Mesenchymal stem cell (in vitro differentiated cells and primary cell): ENCODE data around the gene DAD1.
"Not testable (repeated sequence)": the region's sequence is repeated elsewhere in the genome, so short reads cannot be mapped to it uniquely, and the experiment has no call there.

Source experiments
- DNase-seq: peaks from one replicate; pipeline ENCODE4 v3.0.0-alpha.2; 2013
- H2AFZ ChIP-seq: one replicate; pipeline ENCODE4 v1.6.1; 2013; ENCODE audit warnings: low read depth, mild to moderate bottlenecking, control low read depth, inconsistent platforms, low read length, moderate library complexity
- H2AK5ac ChIP-seq: 2 replicates; pipeline ENCODE4 v1.6.1; 2013; ENCODE audit warnings: low read length, moderate library complexity, mild to moderate bottlenecking, inconsistent platforms; ENCODE audit not compliant: severe bottlenecking
- H2BK120ac ChIP-seq: one replicate; pipeline ENCODE4 v1.6.1; 2013; ENCODE audit warnings: low read depth, mild to moderate bottlenecking, inconsistent platforms, low read length, moderate library complexity
- H2BK12ac ChIP-seq, 2 experiments: one replicate each; pipeline ENCODE4 v1.6.1; 2013; ENCODE audit warnings: inconsistent platforms in 2 of 2, low read length in 2 of 2, mild to moderate bottlenecking in 2 of 2, moderate library complexity in 2 of 2, control low read depth in 1 of 2
- H2BK15ac ChIP-seq: one replicate; pipeline ENCODE4 v1.6.1; 2013; ENCODE audit warnings: mild to moderate bottlenecking, low read depth, inconsistent platforms; ENCODE audit not compliant: poor library complexity, severe bottlenecking
- H2BK5ac ChIP-seq: 2 replicates; pipeline ENCODE4 v1.6.1; 2013; ENCODE audit warnings: low read depth, mild to moderate bottlenecking, low read length, control low read depth, inconsistent platforms; ENCODE audit not compliant: poor library complexity, severe bottlenecking
- H3K14ac ChIP-seq, 2 experiments: one replicate each; pipeline ENCODE4 v1.6.1; 2013; ENCODE audit warnings: inconsistent platforms in 2 of 2, low read length in 2 of 2, control low read depth in 1 of 2, mild to moderate bottlenecking in 1 of 2, moderate library complexity in 1 of 2
- H3K18ac ChIP-seq, 2 experiments: one replicate each; pipeline ENCODE4 v1.6.1; 2013; ENCODE audit warnings: inconsistent platforms in 2 of 2, low read length in 2 of 2, control low read depth in 1 of 2, low read depth in 1 of 2, mild to moderate bottlenecking in 1 of 2
- H3K23ac ChIP-seq, 2 experiments: one replicate each; pipeline ENCODE4 v1.6.1; 2013; ENCODE audit warnings: inconsistent platforms in 2 of 2, low read length in 2 of 2, mild to moderate bottlenecking in 2 of 2, moderate library complexity in 2 of 2, control low read depth in 1 of 2
- H3K27ac ChIP-seq: 2 replicates; pipeline ENCODE4 v1.5.1; 2013; ENCODE audit warnings: mild to moderate bottlenecking, moderate library complexity, low read length, control low read depth, inconsistent platforms; ENCODE audit not compliant: poor library complexity, severe bottlenecking
- H3K27me3 ChIP-seq, 2 experiments: 2 replicates each; pipeline versions ENCODE4 v1.6.1 to v1.7.0; 2013; ENCODE audit warnings: low read length in 2 of 2, mild to moderate bottlenecking in 2 of 2, moderate library complexity in 2 of 2, control low read depth in 1 of 2, inconsistent platforms in 1 of 2; ENCODE audit not compliant: control insufficient read depth in 1 of 2, insufficient read depth in 1 of 2
- H3K36me3 ChIP-seq, 2 experiments: 2 replicates each; pipeline versions ENCODE4 v1.6.1 to v1.7.0; 2013; ENCODE audit warnings: low read length in 2 of 2, control low read depth in 1 of 2, inconsistent platforms in 1 of 2, low read depth in 1 of 2, mild to moderate bottlenecking in 1 of 2; ENCODE audit not compliant: insufficient read depth in 2 of 2, control insufficient read depth in 1 of 2
- H3K4ac ChIP-seq, 2 experiments: one replicate each; pipeline ENCODE4 v1.6.1; 2013; ENCODE audit warnings: inconsistent platforms in 2 of 2, low read length in 2 of 2, mild to moderate bottlenecking in 2 of 2, moderate library complexity in 2 of 2, control low read depth in 1 of 2, low read depth in 1 of 2
- H3K4me1 ChIP-seq: 2 replicates; pipeline ENCODE4 v1.6.1; 2013; ENCODE audit warnings: low read depth, low read length, control low read depth; ENCODE audit not compliant: control insufficient read depth, insufficient read depth
- H3K4me2 ChIP-seq: 2 replicates; pipeline ENCODE4 v1.6.1; 2013; ENCODE audit warnings: low read length, mild to moderate bottlenecking, inconsistent platforms; ENCODE audit not compliant: poor library complexity, severe bottlenecking
- H3K4me3 ChIP-seq, 2 experiments: 2 replicates each; pipeline versions ENCODE4 v1.5.1 to v1.7.0; 2013; ENCODE audit warnings: low read length in 2 of 2, mild to moderate bottlenecking in 2 of 2, control low read depth in 1 of 2, low read depth in 1 of 2; ENCODE audit not compliant: insufficient read depth in 1 of 2
- H3K79me1 ChIP-seq: replicated peaks from 2 replicates; pipeline ENCODE4 v1.6.1; 2013; ENCODE audit warnings: mild to moderate bottlenecking, control low read depth, low read length, inconsistent platforms; ENCODE audit not compliant: poor library complexity, severe bottlenecking
- H3K9ac ChIP-seq: 2 replicates; pipeline ENCODE4 v1.7.0; 2013; ENCODE audit warnings: mild to moderate bottlenecking, low read length, moderate library complexity
- H3K9me3 ChIP-seq: 2 replicates; pipeline ENCODE4 v1.7.0; 2013; ENCODE audit warnings: mild to moderate bottlenecking, low read length; ENCODE audit not compliant: control insufficient read depth
- H4K8ac ChIP-seq: one replicate; pipeline ENCODE4 v1.6.1; 2013; ENCODE audit warnings: inconsistent platforms, mild to moderate bottlenecking, low read length, moderate library complexity
- H4K91ac ChIP-seq: one replicate; pipeline ENCODE4 v1.6.1; 2013; ENCODE audit warnings: mild to moderate bottlenecking, low read length, inconsistent platforms
- WGBS: methylation state at CpG from one replicate; pipeline ENCODE4 v1.1.7; 2013; ENCODE audit warnings: mixed read lengths; 5-methylcytosine and 5-hydroxymethylcytosine counted together

Gene DAD1

GRCh38 chr14:22544406-22544805 lies 44.6 kb downstream of the DAD1 start:
- no peak overlapping the region for H2BK120ac ChIP-seq
- no peak overlapping the region for H3K4me3 ChIP-seq
- no peak overlapping the region for H2AK5ac ChIP-seq
- peaks cover 20% of the 10 kb centered on the region for H3K4me1 ChIP-seq
- H3K79me1 ChIP-seq: no peaks in the 10 kb centered on the region
- H2BK12ac ChIP-seq: no peak overlapping the region
- H3K14ac ChIP-seq: no peak overlapping the region
- H3K9me3 ChIP-seq: no peaks in the 10 kb centered on the region
- DNase-seq: no peak
- H2BK15ac ChIP-seq: no peak overlapping the region
- no peak overlapping the region for H3K4ac ChIP-seq
- H4K8ac ChIP-seq: no peak overlapping the region
- no peak overlapping the region for H2AFZ ChIP-seq
- no peaks in the 10 kb centered on the region for H3K27me3 ChIP-seq
- no peak overlapping the region for H3K27ac ChIP-seq
- no peak overlapping the region for H3K18ac ChIP-seq
- WGBS: 100% methylated on average over 2 of the region's 2 CpGs
- H3K9ac ChIP-seq: no peak overlapping the region
- no peak overlapping the region for H3K4me2 ChIP-seq
- no peaks in the 10 kb centered on the region for H3K36me3 ChIP-seq
- H3K23ac ChIP-seq: no peak overlapping the region
- no peak overlapping the region for H4K91ac ChIP-seq
- H2BK5ac ChIP-seq: no peak overlapping the region

- DNase-seq, H3K18ac ChIP-seq, H4K91ac ChIP-seq, H2BK120ac ChIP-seq, H2AFZ ChIP-seq, H3K4me2 ChIP-seq, H2BK5ac ChIP-seq, H3K9ac ChIP-seq, H3K23ac ChIP-seq, H2BK15ac ChIP-seq, H3K4me3 ChIP-seq, H4K8ac ChIP-seq, H2AK5ac ChIP-seq, H3K79me1 ChIP-seq, H3K4ac ChIP-seq, H3K14ac ChIP-seq, H3K27ac ChIP-seq, H3K36me3 ChIP-seq, H3K9me3 ChIP-seq, H3K27me3 ChIP-seq: not testable (repeated sequence)
- H3K4me1 ChIP-seq: peaks cover 20% of the 10 kb centered on the region
- peak overlapping the region in 1 of 2 experiments; percentile 15 for H2BK12ac ChIP-seq
- WGBS: 93% methylated on average over 12 of the region's 13 CpGs
Observed at GRCh38 chr14:22543570-22544357, 45.3 kb downstream of the DAD1 start.

GRCh38 chr14:22542360-22542759 lies 46.7 kb downstream of the DAD1 start:
- 64% methylated on average over 1 of the region's 2 CpGs for WGBS
- Histone ChIP-seq H3K14ac (no peak overlapping the region), H3K9ac (no peak overlapping the region), H3K27me3 (no peaks in the 10 kb centered on the region), H2BK12ac (no peak overlapping the region), H4K8ac (no peak overlapping the region), H4K91ac (no peak overlapping the region), H3K27ac (no peak overlapping the region), H3K4me3 (no peak overlapping the region), H3K4me2 (no peak overlapping the region), H3K18ac (no peak overlapping the region), H2BK120ac (no peak overlapping the region), H3K23ac (no peak overlapping the region), H3K9me3 (no peaks in the 10 kb centered on the region), H2AK5ac (no peak overlapping the region), H2BK5ac (no peak overlapping the region), H3K79me1 (no peaks in the 10 kb centered on the region), H2BK15ac (no peak overlapping the region), H3K36me3 (no peaks in the 10 kb centered on the region), H2AFZ (no peak overlapping the region), H3K4me1 (peaks cover 14% of the 10 kb centered on the region), H3K4ac (no peak overlapping the region)
- DNase-seq: no peak

- Histone ChIP-seq H3K4me1 (peaks cover 12% of the 10 kb centered on the region), H2AFZ (no peak overlapping the region), H3K4me2 (no peak overlapping the region), H3K9me3 (no peaks in the 10 kb centered on the region), H3K27me3 (no peaks in the 10 kb centered on the region), H2BK12ac (no peak overlapping the region), H2BK5ac (no peak overlapping the region), H3K27ac (no peak overlapping the region), H3K4ac (no peak overlapping the region), H3K4me3 (no peak overlapping the region), H3K18ac (no peak overlapping the region), H3K14ac (no peak overlapping the region), H3K23ac (no peak overlapping the region), H4K8ac (no peak overlapping the region), H2BK15ac (no peak overlapping the region), H3K9ac (no peak overlapping the region), H3K79me1 (no peaks in the 10 kb centered on the region), H4K91ac (no peak overlapping the region), H3K36me3 (no peaks in the 10 kb centered on the region), H2AK5ac (no peak overlapping the region), H2BK120ac (no peak overlapping the region)
- no peak for DNase-seq
- WGBS: 98% methylated on average over 5 of the region's 5 CpGs
Observed at GRCh38 chr14:22541721-22542120, 47.3 kb downstream of the DAD1 start.
